Cardiac muscle cell (in vitro differentiated cells and primary cell): ENCODE measurements around the gene MRPL21. TPM values are rescaled to one million over a fixed set of nuclear protein-coding genes. Genes with fewer than 3 reads are reported as not detected.
"Not testable (repeated sequence)": the region's sequence is repeated elsewhere in the genome, so short reads cannot be mapped to it uniquely, and the experiment has no call there.

Source experiments
- DNase-seq, 2 donors: peaks; one replicate each; pipeline versions ENCODE4 v3.0.0 to v3.0.0-alpha.2; 2010 to 2017; ENCODE audit warnings: low read depth in 1 of 2, low spot score in 1 of 2
- H3K27ac ChIP-seq: fragments of 200-600 bp; sonication (generic); 2 replicates; pipeline ENCODE4 v1.5.1; 2016
- H3K27me3 ChIP-seq: fragments of 200-600 bp; sonication (generic); 2 replicates; pipeline ENCODE4 v1.6.0; 2016; ENCODE audit warnings: control low read depth
- H3K36me3 ChIP-seq: fragments of 200-600 bp; sonication (generic); 2 replicates; pipeline ENCODE4 v1.5.1; 2016; ENCODE audit warnings: control low read depth
- H3K4me1 ChIP-seq: fragments of 200-600 bp; sonication (generic); 2 replicates; pipeline ENCODE4 v1.8.1; 2017; ENCODE audit warnings: low read depth, mild to moderate bottlenecking, mixed run types
- H3K4me3 ChIP-seq: fragments of 200-600 bp; sonication (generic); 2 replicates; pipeline ENCODE4 v1.5.1; 2016; ENCODE audit warnings: mild to moderate bottlenecking
- H3K9me3 ChIP-seq: fragments of 200-600 bp; sonication (generic); 2 replicates; pipeline ENCODE4 v1.5.1; 2017; ENCODE audit warnings: low read depth, mild to moderate bottlenecking, control low read depth
- CTCF ChIP-seq: IDR thresholded peaks from 2 replicates; pipeline ENCODE4 v1.5.1; 2012; ENCODE audit warnings: low read depth, mild to moderate bottlenecking, low read length
- polyA plus RNA-seq: library from polyadenylated mRNA; unstranded; fragments of >200 nt; fragmentation: Nextera tagmentation; extraction: Ambion mirVana; gene quantifications from 2 replicates; pipeline ENCODE4 v1.2.1, GENCODE V29; 2016
- total RNA-seq: library from RNA; depleted of rRNA; stranded (reverse); fragments of >200 nt; gene quantifications from 2 replicates; pipeline ENCODE4 v1.2.3, GENCODE V29; 2016

Gene MRPL21
- total and polyA plus RNA-seq, 2 experiments from 2014 or later: 75.9 to 220 TPM

GRCh38 chr11:68862421-68862820 is 41.2 kb downstream of the MRPL21 start:
- Histone ChIP-seq H3K27me3 (no peaks in the 10 kb centered on the region), H3K4me1 (peaks cover 7% of the 10 kb centered on the region), H3K36me3 (no peaks in the 10 kb centered on the region), H3K4me3 (no peak overlapping the region), H3K9me3 (no peaks in the 10 kb centered on the region), H3K27ac (no peak overlapping the region)
- no peak for DNase-seq
- no peak for TF ChIP-seq CTCF

- TF ChIP-seq CTCF: no peak
- no peak for DNase-seq
- no peaks in the 10 kb centered on the region for H3K9me3 ChIP-seq
- H3K27ac ChIP-seq: no peak overlapping the region
- H3K36me3 ChIP-seq: no peaks in the 10 kb centered on the region
- no peaks in the 10 kb centered on the region for H3K4me1 ChIP-seq
- peaks cover 19% of the 10 kb centered on the region for H3K27me3 ChIP-seq
- no peak overlapping the region for H3K4me3 ChIP-seq
Measured at GRCh38 chr11:68859123-68859522, 44.5 kb downstream of the MRPL21 start.

- Histone ChIP-seq H3K4me3 (no peak overlapping the region), H3K27ac (no peak overlapping the region), H3K9me3 (no peaks in the 10 kb centered on the region), H3K36me3 (no peaks in the 10 kb centered on the region), H3K27me3 (peaks cover 39% of the 10 kb centered on the region), H3K4me1 (no peaks in the 10 kb centered on the region)
- TF ChIP-seq CTCF: no peak
- no peak for DNase-seq
Measured at GRCh38 chr11:68857037-68857586, 46.5 kb downstream of the MRPL21 start.

GRCh38 chr11:68856425-68857030 is 47.1 kb downstream of the MRPL21 start:
- H3K4me1 ChIP-seq, H3K36me3 ChIP-seq, DNase-seq, H3K27ac ChIP-seq, H3K9me3 ChIP-seq, H3K4me3 ChIP-seq: not testable (repeated sequence)
- H3K27me3 ChIP-seq: peaks cover 42% of the 10 kb centered on the region

GRCh38 chr11:68855205-68855981 is 48.2 kb downstream of the MRPL21 start:
- Histone ChIP-seq H3K9me3 (no peaks in the 10 kb centered on the region), H3K36me3 (no peaks in the 10 kb centered on the region), H3K4me3 (peak overlapping the region; percentile 34), H3K27ac (no peak overlapping the region), H3K4me1 (no peaks in the 10 kb centered on the region), H3K27me3 (peaks cover 42% of the 10 kb centered on the region)
- DNase-seq: peak in 1 of 2 donors; percentile 80
- TF ChIP-seq CTCF: peak; percentile 31
